GM12891 (cell line): ENCODE measurements around the gene NUAK1.

ENCODE experiments used
- PAX5 ChIP-seq: IDR thresholded peaks from 2 replicates; pipeline ENCODE4 v1.6.1; 2011; ENCODE audit warnings: low read length, moderate library complexity, mild to moderate bottlenecking; ENCODE audit not compliant: insufficient read depth, severe bottlenecking
- POLR2A ChIP-seq: IDR thresholded peaks from 2 replicates; pipeline ENCODE4 v1.6.1; 2011; ENCODE audit warnings: low read depth, low read length, control low read depth
- POLR2AphosphoS5 ChIP-seq: IDR thresholded peaks from 2 replicates; pipeline ENCODE4 v1.6.1; 2011; ENCODE audit warnings: low read depth, low read length, control low read depth
- TAF1 ChIP-seq: IDR thresholded peaks from 2 replicates; pipeline ENCODE4 v1.6.1; 2011; ENCODE audit warnings: low read depth, low read length, control low read depth

- no peak for TF ChIP-seq POLR2A
- TF ChIP-seq TAF1, result no peak
- TF ChIP-seq PAX5, result no peak
- no peak for TF ChIP-seq POLR2AphosphoS5
Measured at GRCh38 chr12:106018286-106018685, 120.5 kb downstream of the NUAK1 start.
